Activated gamma-delta T cell (primary cell): ENCODE data around the gene PARVG.

ENCODE experiments used
- DNase-seq: peaks from one replicate; lab custom pipeline; 2025; lab: John Stamatoyannopoulos, UW
- total RNA-seq, 2 donors: gene quantifications; one replicate each; lab custom pipeline; 2026; lab: John Stamatoyannopoulos, UW

Gene PARVG
- total RNA-seq = 261 to 306 reads per million in 2 donors

- no peak for DNase-seq
Observed at GRCh38 chr22:44180706-44181032, at the start of gene PARVG. Gene PARVG, plus strand, starts transcription at chr22:44180925. Its CDS starts 2,405 bp downstream, at chr22:44183330.

- no peak for DNase-seq
Observed at GRCh38 chr22:44131412-44131811, 49.3 kb upstream of the PARVG start.

- no peak for DNase-seq
Observed at GRCh38 chr22:44131989-44132685, 48.6 kb upstream of the PARVG start.

- DNase-seq = no peak
Observed at GRCh38 chr22:44132724-44133123, 48.0 kb upstream of the PARVG start.

GRCh38 chr22:44133161-44133560 lies 47.6 kb upstream of the PARVG start:
- DNase-seq = no peak

- no peak for DNase-seq
Observed at GRCh38 chr22:44133901-44134571, 46.7 kb upstream of the PARVG start.

GRCh38 chr22:44136112-44136511 lies 44.6 kb upstream of the PARVG start:
- DNase-seq = no peak

DNA sequence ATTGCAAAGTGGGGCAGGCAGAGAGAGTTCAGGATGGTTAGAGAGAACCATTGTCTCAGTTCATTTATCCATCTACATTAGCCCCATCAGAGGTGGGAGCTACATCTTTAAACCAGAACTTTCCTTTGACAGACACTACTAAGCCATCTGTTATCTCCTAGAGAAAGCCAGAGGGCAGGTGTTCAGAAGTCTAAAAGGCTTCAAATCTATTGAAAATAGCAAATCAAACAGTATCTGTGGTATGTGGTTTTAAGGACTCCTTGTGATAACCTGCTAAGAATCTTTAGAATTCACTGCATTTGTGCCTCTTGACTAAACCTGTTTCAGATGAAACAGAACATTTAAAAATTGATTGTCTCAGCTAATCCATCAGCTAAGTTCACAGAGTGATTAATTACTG lies 43.9 kb upstream of the PARVG start:
- DNase-seq = no peak

DNA sequence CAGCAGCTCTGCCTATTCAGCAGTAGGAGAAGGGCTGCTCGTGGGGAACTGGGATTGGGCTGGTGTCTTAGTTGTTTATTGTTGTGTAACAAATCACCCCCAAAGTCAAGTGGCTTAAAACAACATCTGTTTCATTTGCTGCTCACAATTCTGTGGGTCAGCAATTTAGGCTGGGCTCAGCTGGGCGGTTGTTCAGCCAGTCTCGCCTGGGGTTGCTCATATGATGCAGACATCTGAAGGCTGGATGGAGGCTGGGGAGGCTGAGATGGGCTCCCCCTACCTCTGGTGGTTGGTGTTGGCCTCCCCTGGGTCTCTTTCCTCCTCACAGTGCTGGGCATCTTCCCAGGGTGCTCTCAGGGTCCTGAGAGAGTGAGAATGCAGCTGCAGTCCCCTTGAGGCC lies 43.3 kb upstream of the PARVG start:
- no peak for DNase-seq

- no peak for DNase-seq
Observed at GRCh38 chr22:44139773-44140172, 41.0 kb upstream of the PARVG start.

DNA sequence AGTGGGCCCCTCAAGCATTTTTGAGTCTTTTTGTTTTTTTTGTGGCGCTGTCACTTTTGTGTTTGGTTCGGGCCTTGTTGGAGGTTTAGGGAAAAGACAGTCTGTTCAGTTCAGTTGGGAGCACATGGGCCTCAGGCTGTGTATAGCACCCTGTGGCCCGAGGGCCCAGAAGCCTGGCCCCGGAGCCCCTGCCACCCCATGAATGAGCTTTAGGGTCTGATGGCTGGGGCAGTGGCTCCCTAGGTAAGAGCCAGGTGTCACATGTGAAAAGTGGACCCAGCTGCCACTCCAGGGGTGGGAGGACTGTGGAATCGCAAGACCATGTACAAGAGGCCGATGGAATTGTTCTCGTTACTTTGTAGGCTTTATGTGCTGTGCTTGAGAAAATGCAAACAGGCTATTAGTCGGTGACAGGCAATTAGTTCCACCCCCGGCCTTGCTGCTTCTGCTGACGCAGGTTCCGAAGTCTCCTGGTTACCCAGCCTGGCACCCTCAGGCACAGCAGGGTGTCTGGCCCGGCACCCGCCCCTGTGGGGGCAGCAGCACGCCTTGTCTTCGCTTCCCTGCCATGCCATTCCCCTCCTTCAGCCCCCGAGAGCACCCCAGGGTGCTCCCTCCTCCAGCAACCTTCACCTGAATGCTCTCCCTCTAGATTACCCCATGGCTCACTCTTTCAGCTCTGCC lies 38.2 kb upstream of the PARVG start:
- DNase-seq = no peak

DNA sequence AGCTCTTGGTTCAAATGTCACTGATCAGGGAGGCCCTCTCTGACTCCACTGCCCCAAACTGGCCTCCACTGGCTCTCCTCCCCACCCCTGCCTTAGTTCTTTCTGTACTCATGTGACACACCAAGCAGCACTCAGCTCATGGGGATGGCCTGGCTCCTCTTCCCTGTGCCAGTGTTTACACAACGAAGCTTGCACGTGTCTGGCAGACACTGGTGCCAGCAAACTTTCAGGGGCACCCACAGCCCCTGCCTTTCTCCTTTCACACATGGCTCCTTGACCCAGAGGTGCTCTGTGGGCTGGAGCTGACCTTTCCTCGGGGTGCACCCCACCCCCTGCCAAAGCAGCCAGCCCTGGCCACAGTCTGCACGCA lies 37.6 kb upstream of the PARVG start:
- DNase-seq = no peak

- DNase-seq = no peak
Observed at GRCh38 chr22:44143579-44143978, 37.1 kb upstream of the PARVG start.

DNA sequence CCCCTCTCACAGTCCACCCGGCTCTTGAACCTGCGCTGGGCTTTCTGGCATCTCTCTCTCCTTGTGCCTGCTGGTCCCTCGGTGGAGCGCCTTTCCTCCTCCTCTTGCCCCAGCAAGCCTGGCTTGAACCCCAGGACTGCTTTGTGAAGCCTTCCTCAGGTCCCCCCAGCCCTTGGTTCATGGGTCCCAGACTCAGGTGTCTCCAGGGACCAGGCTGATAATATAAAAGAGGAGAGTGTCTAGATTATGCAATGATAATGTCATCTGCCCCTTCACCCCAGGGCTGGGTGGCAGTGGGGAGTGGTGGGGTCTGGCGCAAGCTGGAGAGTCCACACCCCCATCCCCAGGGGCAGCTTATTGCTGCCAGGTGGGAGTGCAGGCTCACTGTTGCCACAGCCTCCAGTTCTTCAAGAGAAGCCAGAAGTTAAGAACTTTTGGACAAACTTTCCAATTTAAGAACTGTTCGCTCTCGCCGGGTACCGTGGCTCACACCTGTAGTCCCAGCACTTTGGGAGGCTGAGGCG lies 36.6 kb upstream of the PARVG start:
- no peak for DNase-seq

- DNase-seq = no peak
Observed at GRCh38 chr22:44145544-44145943, 35.2 kb upstream of the PARVG start.

GRCh38 chr22:44146088-44146861 lies 34.5 kb upstream of the PARVG start:
- DNase-seq = no peak

- no peak for DNase-seq
Observed at GRCh38 chr22:44147008-44147645, 33.6 kb upstream of the PARVG start.

DNA sequence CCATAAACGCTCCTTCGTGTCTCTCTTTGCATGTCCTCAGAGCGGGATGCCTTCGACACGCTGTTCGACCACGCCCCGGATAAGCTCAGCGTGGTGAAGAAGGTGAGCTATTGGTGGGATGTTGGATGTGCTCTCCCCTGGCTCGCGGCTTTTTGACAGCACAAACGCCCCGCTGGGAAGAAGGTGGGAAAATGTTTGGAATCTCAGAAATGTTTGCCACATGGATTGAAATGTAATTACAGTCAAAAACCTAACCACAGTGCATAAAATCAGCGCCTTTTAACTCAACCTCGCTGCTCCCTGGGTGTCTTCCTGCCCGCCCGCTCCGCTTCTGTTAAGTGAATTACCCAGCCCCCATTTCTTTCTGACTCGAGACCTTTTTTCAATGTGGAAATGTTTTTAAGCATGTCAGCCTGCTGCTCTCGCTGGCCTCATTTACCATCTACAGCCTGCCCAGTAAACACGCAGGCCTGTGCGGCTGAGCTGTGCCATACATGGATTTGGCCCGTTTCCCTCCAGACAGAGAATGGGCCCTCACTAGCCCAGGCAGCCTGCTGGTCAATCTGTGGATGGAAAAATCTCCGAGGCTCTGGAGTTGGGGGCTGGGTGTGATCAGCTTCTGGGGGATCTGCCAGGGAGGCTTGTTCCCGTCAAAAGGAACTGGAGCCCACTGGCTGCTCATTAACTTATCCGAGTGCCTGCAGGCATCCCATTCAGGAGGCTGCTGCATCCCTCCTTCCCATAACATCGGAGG lies 32.7 kb upstream of the PARVG start:
- DNase-seq = no peak

- no peak for DNase-seq
Observed at GRCh38 chr22:44151676-44152075, 29.0 kb upstream of the PARVG start.

DNA sequence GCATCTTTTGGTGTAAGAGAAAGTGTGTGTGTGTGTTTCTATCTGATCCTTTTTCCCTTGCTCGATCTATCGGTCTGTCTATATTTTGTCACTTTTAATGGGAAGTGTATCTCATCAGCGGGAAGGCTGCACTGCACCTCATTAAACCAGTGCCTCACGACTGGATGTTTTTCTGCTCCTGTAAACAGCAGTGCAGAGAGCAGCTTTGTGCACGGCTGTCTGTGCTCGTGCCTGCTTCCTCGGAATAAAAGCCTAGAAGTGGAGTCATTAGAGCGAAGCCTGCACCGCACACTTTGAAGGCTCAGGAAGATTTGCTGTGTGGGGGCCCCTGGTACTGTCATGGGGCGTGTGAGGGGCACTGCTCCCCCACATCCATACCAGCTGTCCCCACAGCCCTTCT lies 27.0 kb upstream of the PARVG start:
- no peak for DNase-seq

GRCh38 chr22:44154436-44154942 lies 26.2 kb upstream of the PARVG start:
- DNase-seq = no peak
